Measurements from ENCODE around the gene RPL14.
A peak's percentile ranks its signal among the peaks of the same experiment; 100 is the strongest.

RPL14 gene

GRCh38 chr3:40497288-40497687 is 40.1 kb downstream of the RPL14 start:
- DNase-seq (ENCODE audit: low read depth) = no peak
- H3K4me3 ChIP-seq (replicated peaks; ENCODE audit: low read depth, low read length) = no peak overlapping the region
- no peak for TF ChIP-seq CTCF (IDR thresholded peaks at IDR 0.05; ENCODE audit: low read length, missing control alignments)

- TF ChIP-seq CTCF (IDR thresholded peaks at IDR 0.05; ENCODE audit: low read length, missing control alignments) = no peak
- H3K4me3 ChIP-seq (replicated peaks; ENCODE audit: low read depth, low read length) = no peak overlapping the region
- DNase-seq (ENCODE audit: low read depth) = no peak
Observed at GRCh38 chr3:40499952-40500351, 42.8 kb downstream of the RPL14 start.

- no peak overlapping the region for H3K4me3 ChIP-seq (replicated peaks; ENCODE audit: low read depth, low read length)
- no peak for DNase-seq (ENCODE audit: low read depth)
- no peak for TF ChIP-seq CTCF (IDR thresholded peaks at IDR 0.05; ENCODE audit: low read length, missing control alignments)
Observed at GRCh38 chr3:40502034-40502433, 44.9 kb downstream of the RPL14 start.

GRCh38 chr3:40504636-40505430 is 47.7 kb downstream of the RPL14 start:
- no peak overlapping the region for H3K4me3 ChIP-seq (replicated peaks; ENCODE audit: low read depth, low read length)
- TF ChIP-seq CTCF (IDR thresholded peaks at IDR 0.05; ENCODE audit: low read length, missing control alignments) = no peak
- DNase-seq (ENCODE audit: low read depth) = peak; percentile 98

GRCh38 chr3:40505599-40506462 is 48.7 kb downstream of the RPL14 start, which contains the start of gene ZNF620:
Gene ZNF620, plus strand, starts transcription at chr3:40506039. Its CDS starts 314 bp downstream, at chr3:40506353.
- DNase-seq (ENCODE audit: low read depth) = peak; percentile 65
- TF ChIP-seq CTCF (IDR thresholded peaks at IDR 0.05; ENCODE audit: low read length, missing control alignments) = peak; percentile 38
- H3K4me3 ChIP-seq (replicated peaks; ENCODE audit: low read depth, low read length) = peak within 1 kb of the TSS; percentile 68

- no peak for TF ChIP-seq CTCF (IDR thresholded peaks at IDR 0.05; ENCODE audit: low read length, missing control alignments)
- H3K4me3 ChIP-seq (replicated peaks; ENCODE audit: low read depth, low read length) = no peak overlapping the region
- DNase-seq (ENCODE audit: low read depth) = no peak
Observed at GRCh38 chr3:40511031-40511718, 54.0 kb downstream of the RPL14 start.
